MCF 10A (cell line): ENCODE results near the gene ZFP64. TPM values are rescaled to one million over a fixed set of nuclear protein-coding genes. Genes with fewer than 3 reads are reported as not detected.

ENCODE experiments used
- BruUV-seq: library from RNA; stranded (reverse); fragments of 400-500 nt; replicated peaks from 2 replicates; lab custom pipeline; 2021; lab: Mats Ljungman, UMichigan
- CTCF ChIA-PET: fragments of 300-600 bp; sonication (Branson Sonifier 250); formaldehyde crosslinking; extraction: SDS; loops from one replicate; lab custom pipeline; 2021; ENCODE audit warnings: antibody characterized with exemption, inconsistent platforms; lab: Yijun Ruan, JAX
- POLR2A ChIA-PET: fragments of 300-600, 350-650 bp; sonication (Branson Sonifier 250); formaldehyde crosslinking; extraction: SDS; loops from one replicate; lab custom pipeline; 2020; ENCODE audit warnings: antibody characterized with exemption, inconsistent platforms; lab: Yijun Ruan, JAX
- DNase-seq: peaks from one replicate; pipeline ENCODE4 v3.0.0-alpha.2; 2018; ENCODE audit not compliant: unreplicated experiment
- H3K27ac Mint-ChIP-seq: one replicate; pipeline ENCODE4 v1.8.0; 2022; ENCODE audit warnings: mild to moderate bottlenecking, low read depth, mixed read lengths; ENCODE audit not compliant: unreplicated experiment
- H3K27me3 Mint-ChIP-seq: one replicate; pipeline ENCODE4 v1.8.0; 2022; ENCODE audit warnings: mixed read lengths; ENCODE audit not compliant: insufficient read depth, unreplicated experiment
- H3K36me3 Mint-ChIP-seq: one replicate; pipeline ENCODE4 v1.8.0; 2022; ENCODE audit warnings: mild to moderate bottlenecking, moderate library complexity, mixed read lengths; ENCODE audit not compliant: insufficient read depth, unreplicated experiment
- H3K4me1 Mint-ChIP-seq: one replicate; pipeline ENCODE4 v1.8.0; 2022; ENCODE audit warnings: mixed read lengths; ENCODE audit not compliant: insufficient read depth, unreplicated experiment
- H3K4me3 Mint-ChIP-seq: one replicate; pipeline ENCODE4 v1.8.0; 2022; ENCODE audit warnings: mild to moderate bottlenecking, moderate library complexity, mixed read lengths; ENCODE audit not compliant: unreplicated experiment
- H3K9me3 Mint-ChIP-seq: one replicate; pipeline ENCODE4 v1.8.0; 2022; ENCODE audit warnings: mixed read lengths; ENCODE audit not compliant: unreplicated experiment
- CTCF ChIP-seq: fragments of 200-600 bp; IDR thresholded peaks from one replicate; pipeline ENCODE4 v1.8.0; 2022; ENCODE audit warnings: antibody characterized with exemption, mild to moderate bottlenecking; ENCODE audit not compliant: unreplicated experiment
- intact Hi-C: fragments of 100-400 bp; cut with micrococcal nuclease; formaldehyde crosslinking; loops from 2 replicates; pipeline ENCODE4 v1.14.1; 2022
- total RNA-seq: library from RNA; stranded (reverse); gene quantifications from 2 replicates; pipeline ENCODE4 v1.2.3, GENCODE V29; 2022

Gene ZFP64
- total RNA-seq, 1 experiment from 2014 or later, result 13.0 TPM

- CTCF ChIA-PET, result interaction anchor here (1.0 kb wide), 1 partner anchor 51 kb away, joined by 6 read pairs; no protein-coding TSS in a partner anchor
- Mint-ChIP-seq H3K9me3 (no peaks in the 10 kb centered on the region), H3K27ac (no peak overlapping the region), H3K4me1 (no peaks in the 10 kb centered on the region), H3K4me3 (no peak overlapping the region), H3K27me3 (no peaks in the 10 kb centered on the region), H3K36me3 (peaks cover 35% of the 10 kb centered on the region)
- POLR2A ChIA-PET, result interaction anchor here (1.0 kb wide), 1 partner anchor 8 kb away, joined by 3 read pairs; no protein-coding TSS in a partner anchor
- intact Hi-C loops, result no loop called here
- no TSS peak for BruUV-seq
- no peak for TF ChIP-seq CTCF
- DNase-seq, result no peak
Measured at GRCh38 chr20:52179331-52180179, 12.0 kb downstream of the ZFP64 start.

- no TSS peak for BruUV-seq
- no peak for DNase-seq
- Mint-ChIP-seq H3K4me3 (no peak overlapping the region), H3K36me3 (peaks cover 26% of the 10 kb centered on the region), H3K27me3 (no peaks in the 10 kb centered on the region), H3K9me3 (no peaks in the 10 kb centered on the region), H3K27ac (no peak overlapping the region), H3K4me1 (no peaks in the 10 kb centered on the region)
- POLR2A ChIA-PET, result interaction anchor here (0.7 to 1.5 kb wide), 3 partner anchors 9 to 573 kb away, joined by 3 to 5 read pairs (median 3); no protein-coding TSS in a partner anchor
- no peak for TF ChIP-seq CTCF
- intact Hi-C loops, result no loop called here
- CTCF ChIA-PET, result interaction anchor here (2.1 kb wide), 1 partner anchor 13 kb away, joined by 5 read pairs; the partner anchor contains the start of gene ZFP64
Measured at GRCh38 chr20:52178691-52179090, 12.9 kb downstream of the ZFP64 start.

- no peak for DNase-seq
- no peak overlapping the region for H3K27ac Mint-ChIP-seq
- H3K4me3 Mint-ChIP-seq, result no peak overlapping the region
- POLR2A ChIA-PET, result no interaction called here
- H3K4me1 Mint-ChIP-seq, result no peaks in the 10 kb centered on the region
- peaks cover 21% of the 10 kb centered on the region for H3K36me3 Mint-ChIP-seq
- no peak for TF ChIP-seq CTCF
- H3K9me3 Mint-ChIP-seq, result no peaks in the 10 kb centered on the region
- H3K27me3 Mint-ChIP-seq, result no peaks in the 10 kb centered on the region
- intact Hi-C loops, result no loop called here
- no TSS peak for BruUV-seq
- CTCF ChIA-PET, result no interaction called here
Measured at GRCh38 chr20:52175840-52176239, 15.7 kb downstream of the ZFP64 start.

GRCh38 chr20:52172392-52173047 is 19.1 kb downstream of the ZFP64 start:
- no peak overlapping the region for H3K4me3 Mint-ChIP-seq
- BruUV-seq, result no TSS peak
- DNase-seq, result peak; percentile 9

More at GRCh38 chr20:52172392-52173047, 19.1 kb downstream of the ZFP64 start:
- Mint-ChIP-seq H3K27ac (no peak overlapping the region), H3K4me1 (no peaks in the 10 kb centered on the region), H3K9me3 (no peaks in the 10 kb centered on the region), H3K36me3 (peaks cover 14% of the 10 kb centered on the region), H3K27me3 (no peaks in the 10 kb centered on the region)
- intact Hi-C loops, result no loop called here
- ChIA-PET POLR2A (interaction anchor here (0.7 to 0.8 kb wide), 2 partner anchors 361 to 1375 kb away, joined by 3 read pairs; no protein-coding TSS in a partner anchor), CTCF (interaction anchor here (0.6 to 2.5 kb wide), 5 partner anchors 11 to 1938 kb away, joined by 3 to 6 read pairs (median 4); partner anchors contain the start of gene ZFP64)
- TF ChIP-seq CTCF, result no peak
